CD4-positive, alpha-beta T cell (primary cell): Measurements from ENCODE around the gene SOX15. TPM values are rescaled to one million over a fixed set of nuclear protein-coding genes. Genes with fewer than 3 reads are reported as not detected.
A peak's percentile ranks its signal among the peaks of the same experiment; 100 is the strongest.

ENCODE experiments used
- ATAC-seq: fragments of 200-7000 bp; cut with Tn5 transposase; one replicate; pipeline ENCODE4 v1.10.0; 2022; ENCODE audit warnings: mild to moderate bottlenecking; ENCODE audit not compliant: poor library complexity
- CTCF ChIA-PET: fragments of 350-600 bp; sonication (Branson Sonifier 250); formaldehyde crosslinking; loops from one replicate; lab custom pipeline; 2021; ENCODE audit warnings: antibody characterized with exemption, inconsistent platforms; lab: Charles Lee
- POLR2A ChIA-PET: fragments of 350-600 bp; sonication (Branson Sonifier 250); formaldehyde crosslinking; loops from one replicate; lab custom pipeline; 2021; ENCODE audit warnings: antibody characterized with exemption, inconsistent platforms; lab: Charles Lee
- DNase-seq, 14 experiments: peaks; one replicate each; pipeline ENCODE4 v3.0.0-alpha.2; 2013 to 2020; ENCODE audit warnings: mixed read lengths in 2 of 14
- H3K27ac ChIP-seq, 2 donors: one replicate each; pipeline versions ENCODE4 v1.5.1 to v1.7.0; 2013; ENCODE audit warnings: low read length in 2 of 2, low read depth in 1 of 2, mild to moderate bottlenecking in 1 of 2
- H3K27me3 ChIP-seq, 2 experiments: 1 replicate in 1 of 2; 2 replicates in 1 of 2; pipeline versions ENCODE4 v1.6.1 to v1.7.0; 2013; ENCODE audit warnings: low read length in 2 of 2, control low read depth in 1 of 2, mild to moderate bottlenecking in 1 of 2, moderate library complexity in 1 of 2; ENCODE audit not compliant: insufficient read depth in 2 of 2, control insufficient read depth in 1 of 2
- H3K36me3 ChIP-seq: one replicate; pipeline ENCODE4 v1.6.1; 2013; ENCODE audit warnings: low read length, control low read depth; ENCODE audit not compliant: insufficient read depth
- H3K4me1 ChIP-seq: one replicate; pipeline ENCODE4 v1.6.1; 2013; ENCODE audit warnings: low read length, control low read depth; ENCODE audit not compliant: insufficient read depth
- H3K4me3 ChIP-seq: one replicate; pipeline ENCODE4 v1.5.1; 2013; ENCODE audit warnings: mild to moderate bottlenecking, low read length, moderate library complexity
- H3K9me3 ChIP-seq, 2 experiments: 1 replicate in 1 of 2; 2 replicates in 1 of 2; pipeline versions ENCODE4 v1.6.1 to v1.7.0; 2013; ENCODE audit warnings: low read length in 2 of 2, mild to moderate bottlenecking in 2 of 2, control low read depth in 1 of 2, moderate library complexity in 1 of 2; ENCODE audit not compliant: control insufficient read depth in 1 of 2, insufficient read depth in 1 of 2
- H3K27ac Mint-ChIP-seq: one replicate; pipeline ENCODE4 v1.8.0; 2020; ENCODE audit warnings: mixed read lengths
- H3K27me3 Mint-ChIP-seq: one replicate; pipeline ENCODE4 v1.8.0; 2021; ENCODE audit warnings: mixed read lengths
- H3K36me3 Mint-ChIP-seq: one replicate; pipeline ENCODE4 v1.8.0; 2021; ENCODE audit warnings: low read depth, mixed read lengths
- H3K4me1 Mint-ChIP-seq: one replicate; pipeline ENCODE4 v1.8.0; 2021; ENCODE audit warnings: low read depth, mixed read lengths
- H3K4me3 Mint-ChIP-seq: one replicate; pipeline ENCODE4 v1.8.0; 2020; ENCODE audit warnings: mild to moderate bottlenecking, mixed read lengths
- H3K9me3 Mint-ChIP-seq: one replicate; pipeline ENCODE4 v1.8.0; 2020; ENCODE audit warnings: mixed read lengths
- CTCF ChIP-seq: fragments of 200-600 bp; IDR thresholded peaks from one replicate; pipeline ENCODE4 v1.8.0; 2022; ENCODE audit warnings: antibody characterized with exemption, mild to moderate bottlenecking
- intact Hi-C, 2 experiments: fragments of 100-400 bp; cut with DNase I in 1 of 2; cut with micrococcal nuclease in 1 of 2; formaldehyde crosslinking; loops; one replicate each; pipeline versions ENCODE4 v1.15.1 to v1.9.0; 2023 to 2025; cut with DNase I, micrococcal nuclease
- total RNA-seq, 174 experiments: library from RNA in 2 of 174; stranded (reverse) in 2 of 174; gene quantifications; one replicate each; pipeline ENCODE4 v1.2.3 and lab custom pipeline; 2021 to 2026

The SOX15 gene
- total RNA-seq, 2 experiments from 2014 or later, result 0.30 TPM; not detected in 1

- H3K9me3 Mint-ChIP-seq, result no peaks in the 10 kb centered on the region
Measured at GRCh38 chr17:7618608-7619007, 28.7 kb upstream of the SOX15 start.

GRCh38 chr17:7615265-7615747, 25.4 kb upstream of the SOX15 start:
- ChIA-PET CTCF (interaction anchor here (0.6 to 3.1 kb wide), 12 partner anchors 12 to 312 kb away, joined by 3 to 29 read pairs (median 6); partner anchors contain the start of genes ATP1B2, MPDU1, SAT2 and TMEM102), POLR2A (interaction anchor here (0.6 to 4.2 kb wide), 26 partner anchors 12 to 580 kb away, joined by 3 to 158 read pairs (median 4); partner anchors contain the start of genes ACAP1, ATP1B2, CNTROB and CYB5D1)
- TF ChIP-seq CTCF, result no peak
- ATAC-seq, result peak; percentile 36
- Histone ChIP-seq H3K36me3 (peaks cover 4% of the 10 kb centered on the region), H3K4me1 (peaks cover 36% of the 10 kb centered on the region), H3K27ac (peak overlapping the region; percentile 50 to 63), H3K27me3 (no peaks in the 10 kb centered on the region), H3K4me3 (peak overlapping the region; percentile 57), H3K9me3 (no peaks in the 10 kb centered on the region)
- H3K9me3 Mint-ChIP-seq, result no peaks in the 10 kb centered on the region
- H3K36me3 Mint-ChIP-seq, result peaks cover 29% of the 10 kb centered on the region
- no peaks in the 10 kb centered on the region for H3K27me3 Mint-ChIP-seq
- intact Hi-C loops, result loop anchor here (1.0 to 5.0 kb wide), 5 partner anchors 35 to 317 kb away; partner anchors contain the start of genes ATP1B2 (in 1 of the 2), CNTROB (in 1 of the 2), TP53 (in 1 of the 2) and TRAPPC1 (in 1 of the 2)
- peaks cover 41% of the 10 kb centered on the region for H3K4me1 Mint-ChIP-seq
- DNase-seq, result no peak
- H3K4me3 Mint-ChIP-seq, result peak overlapping the region; percentile 91
- peak overlapping the region; percentile 99 for H3K27ac Mint-ChIP-seq

More at GRCh38 chr17:7618608-7619007, 28.7 kb upstream of the SOX15 start:
- ATAC-seq (no peak), DNase-seq (no peak)
- Mint-ChIP-seq H3K27ac (no peak overlapping the region), H3K27me3 (no peaks in the 10 kb centered on the region), H3K4me3 (no peak overlapping the region), H3K4me1 (peaks cover 10% of the 10 kb centered on the region), H3K36me3 (peaks cover 8% of the 10 kb centered on the region)
- no peaks in the 10 kb centered on the region for H3K36me3 ChIP-seq
- H3K4me3 ChIP-seq, result no peak overlapping the region
- H3K9me3 ChIP-seq, result no peaks in the 10 kb centered on the region
- ChIA-PET POLR2A (interaction anchor here (0.7 to 1.7 kb wide), 2 partner anchors 9 to 234 kb away, joined by 4 read pairs; no protein-coding TSS in a partner anchor), CTCF (no interaction called here)
- H3K27me3 ChIP-seq, result no peaks in the 10 kb centered on the region
- peaks cover 13% of the 10 kb centered on the region for H3K4me1 ChIP-seq
- no peak overlapping the region for H3K27ac ChIP-seq
- intact Hi-C loops, result loop anchor here in 1 of 2 experiments (5.0 kb wide), 1 partner anchor 314 kb away; the partner anchor contains the start of genes CNTROB and TRAPPC1
- TF ChIP-seq CTCF, result no peak

GRCh38 chr17:7614425-7615264, 24.8 kb upstream of the SOX15 start, which contains the start of gene FXR2:
FXR2 (minus strand) TSS chr17:7614897; CDS start chr17:7614532, 365 bp downstream.
- intact Hi-C loops, result loop anchor here (1.0 to 5.0 kb wide), 5 partner anchors 36 to 318 kb away; partner anchors contain the start of genes ATP1B2 (in 1 of the 2), CNTROB (in 1 of the 2), TP53 (in 1 of the 2) and TRAPPC1 (in 1 of the 2)

More at GRCh38 chr17:7614425-7615264, 24.8 kb upstream of the SOX15 start, which contains the start of gene FXR2:
- Mint-ChIP-seq H3K27me3 (no peaks in the 10 kb centered on the region), H3K36me3 (peaks cover 34% of the 10 kb centered on the region), H3K4me3 (peak within 1 kb of the TSS; percentile 91), H3K27ac (peak within 1 kb of the TSS; percentile 99), H3K4me1 (peaks cover 47% of the 10 kb centered on the region), H3K9me3 (no peaks in the 10 kb centered on the region)
- CTCF ChIA-PET, result interaction anchor here (0.6 to 3.1 kb wide), 15 partner anchors 10 to 311 kb away, joined by 3 to 29 read pairs (median 5); partner anchors contain the start of genes ATP1B2, MPDU1, SAT2 and TMEM102
- ATAC-seq, result peak; percentile 88
- Histone ChIP-seq H3K9me3 (no peaks in the 10 kb centered on the region), H3K27me3 (no peaks in the 10 kb centered on the region), H3K36me3 (peaks cover 4% of the 10 kb centered on the region), H3K27ac (peak within 1 kb of the TSS; percentile 50 to 63), H3K4me3 (peak within 1 kb of the TSS; percentile 87), H3K4me1 (peaks cover 36% of the 10 kb centered on the region)
- POLR2A ChIA-PET, result interaction anchor here (0.6 to 4.2 kb wide), 26 partner anchors 13 to 579 kb away, joined by 3 to 158 read pairs (median 4); partner anchors contain the start of genes ACAP1, ATP1B2, CNTROB and CYB5D1
- DNase-seq, result peak; percentile 94 to 100 (median 98)
- peak; percentile 59 for TF ChIP-seq CTCF
